ENCODE measurements around the gene COL23A1. TPM values are rescaled to one million over a fixed set of nuclear protein-coding genes. Genes with fewer than 3 reads are reported as not detected.
A peak's percentile ranks its signal among the peaks of the same experiment; 100 is the strongest.

COL23A1 gene
- total and polyA plus RNA-seq, 2 experiments from 2014 or later, result 1.1 to 5.1 TPM

DNA sequence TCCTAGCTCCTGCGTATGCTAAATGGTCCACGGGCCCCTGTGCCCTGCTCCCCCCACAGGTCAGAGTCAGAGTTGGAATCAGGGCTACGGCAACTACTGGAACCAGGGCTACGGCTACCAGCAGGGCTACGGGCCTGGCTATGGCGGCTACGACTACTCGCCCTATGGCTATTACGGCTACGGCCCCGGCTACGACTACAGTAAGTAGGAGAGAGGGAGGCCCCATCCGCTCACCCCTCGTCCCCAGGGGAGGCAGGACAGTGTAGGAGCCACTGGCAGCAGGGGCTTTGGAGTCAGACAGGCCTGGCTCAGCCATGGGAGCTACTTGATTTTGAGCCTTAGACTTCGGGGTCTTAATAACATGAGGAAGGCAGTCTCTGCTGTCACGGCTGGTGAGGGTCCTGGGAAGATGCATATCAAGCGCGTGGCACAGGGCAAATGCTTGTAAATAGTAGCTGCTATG is 380.1 kb downstream of the COL23A1 start:
- H3K9me2 ChIP-seq (replicated peaks; ENCODE audit: insufficient read depth), result no peaks in the 10 kb centered on the region
- peaks cover 39% of the 10 kb centered on the region for H3K79me2 ChIP-seq
- H2AFZ ChIP-seq, result no peak overlapping the region
- DNase-seq (ENCODE audit: low spot score), result no peak
- H3K27me3 ChIP-seq, result no peaks in the 10 kb centered on the region
- no peak overlapping the region for H3K4me3 ChIP-seq
- 94% methylated on average over 18 of the region's 18 CpGs for WGBS (ENCODE audit: low lambda C conversion rate, missing lambda C conversion rate)
- H3K9me3 ChIP-seq (ENCODE audit: low read depth), result no peaks in the 10 kb centered on the region
- H3K27ac ChIP-seq, result no peak overlapping the region
- peaks cover 44% of the 10 kb centered on the region for H3K4me1 ChIP-seq (ENCODE audit: insufficient read depth)
- TF ChIP-seq, protein P1, sequence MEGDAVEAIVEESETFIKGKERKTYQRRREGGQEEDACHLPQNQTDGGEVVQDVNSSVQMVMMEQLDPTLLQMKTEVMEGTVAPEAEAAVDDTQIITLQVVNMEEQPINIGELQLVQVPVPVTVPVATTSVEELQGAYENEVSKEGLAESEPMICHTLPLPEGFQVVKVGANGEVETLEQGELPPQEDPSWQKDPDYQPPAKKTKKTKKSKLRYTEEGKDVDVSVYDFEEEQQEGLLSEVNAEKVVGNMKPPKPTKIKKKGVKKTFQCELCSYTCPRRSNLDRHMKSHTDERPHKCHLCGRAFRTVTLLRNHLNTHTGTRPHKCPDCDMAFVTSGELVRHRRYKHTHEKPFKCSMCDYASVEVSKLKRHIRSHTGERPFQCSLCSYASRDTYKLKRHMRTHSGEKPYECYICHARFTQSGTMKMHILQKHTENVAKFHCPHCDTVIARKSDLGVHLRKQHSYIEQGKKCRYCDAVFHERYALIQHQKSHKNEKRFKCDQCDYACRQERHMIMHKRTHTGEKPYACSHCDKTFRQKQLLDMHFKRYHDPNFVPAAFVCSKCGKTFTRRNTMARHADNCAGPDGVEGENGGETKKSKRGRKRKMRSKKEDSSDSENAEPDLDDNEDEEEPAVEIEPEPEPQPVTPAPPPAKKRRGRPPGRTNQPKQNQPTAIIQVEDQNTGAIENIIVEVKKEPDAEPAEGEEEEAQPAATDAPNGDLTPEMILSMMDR (IDR thresholded peaks at IDR 0.05; ENCODE audit: poor library complexity), result no peak
- TF ChIP-seq EZH2 (IDR thresholded peaks at IDR 0.05; ENCODE audit: borderline replicate concordance) (no peak), EZH2phosphoT487 (IDR thresholded peaks at IDR 0.05; ENCODE audit: low read depth, severe bottlenecking, unreplicated experiment) (no peak)
- H4K20me1 ChIP-seq (ENCODE audit: insufficient read depth, poor library complexity, severe bottlenecking), result peaks cover 54% of the 10 kb centered on the region
- no peak overlapping the region for H3K4me2 ChIP-seq
- H3K36me3 ChIP-seq (replicated peaks; ENCODE audit: insufficient read depth, low read depth), result no peaks in the 10 kb centered on the region

DNA sequence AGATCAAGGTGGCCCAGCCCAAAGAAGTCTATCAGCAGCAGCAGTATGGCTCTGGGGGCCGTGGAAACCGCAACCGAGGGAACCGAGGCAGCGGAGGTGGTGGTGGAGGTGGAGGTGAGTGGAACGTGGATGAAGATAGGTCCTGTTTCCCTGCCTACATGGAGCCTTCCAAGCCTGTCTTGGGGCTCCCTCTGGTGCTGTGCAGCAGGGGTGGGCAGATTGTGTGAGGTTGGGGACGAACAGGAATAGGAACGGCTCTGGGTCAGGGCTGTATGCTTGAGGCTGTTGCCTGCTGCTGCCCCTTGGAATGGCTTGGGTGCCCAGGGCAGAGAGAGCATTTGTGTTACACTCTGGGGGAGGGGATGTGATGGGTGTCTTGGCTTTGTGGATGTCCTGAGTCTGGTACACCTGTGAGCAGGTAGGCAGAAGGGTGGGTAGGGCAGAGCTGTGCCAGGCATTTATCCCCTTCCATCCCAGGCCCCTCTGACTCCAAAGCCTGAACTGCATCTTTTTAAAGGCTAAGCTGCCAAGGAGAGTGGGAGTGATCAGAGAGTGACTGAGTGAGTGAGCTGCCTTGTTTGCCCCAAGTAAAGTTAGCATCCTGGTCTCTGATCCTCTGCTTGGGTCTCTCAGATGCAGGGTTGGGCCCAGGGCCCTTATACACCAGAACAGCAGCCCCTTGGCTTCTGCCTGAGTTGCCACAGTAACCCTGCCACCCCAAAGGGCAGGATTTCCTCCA is 380.7 kb downstream of the COL23A1 start:
- H3K9me2 ChIP-seq (replicated peaks; ENCODE audit: insufficient read depth), result no peaks in the 10 kb centered on the region
- TF ChIP-seq, protein P1 (IDR thresholded peaks at IDR 0.05; ENCODE audit: poor library complexity), result no peak
- TF ChIP-seq EZH2 (IDR thresholded peaks at IDR 0.05; ENCODE audit: borderline replicate concordance) (no peak), EZH2phosphoT487 (IDR thresholded peaks at IDR 0.05; ENCODE audit: low read depth, severe bottlenecking, unreplicated experiment) (no peak)
- no peaks in the 10 kb centered on the region for H3K36me3 ChIP-seq (replicated peaks; ENCODE audit: insufficient read depth, low read depth)
- H3K27ac ChIP-seq, result no peak overlapping the region
- peaks cover 54% of the 10 kb centered on the region for H4K20me1 ChIP-seq (ENCODE audit: insufficient read depth, poor library complexity, severe bottlenecking)
- no peaks in the 10 kb centered on the region for H3K27me3 ChIP-seq
- DNase-seq (ENCODE audit: low spot score), result no peak
- no peak overlapping the region for H3K4me2 ChIP-seq
- peaks cover 42% of the 10 kb centered on the region for H3K79me2 ChIP-seq
- H2AFZ ChIP-seq, result no peak overlapping the region
- peaks cover 43% of the 10 kb centered on the region for H3K4me1 ChIP-seq (ENCODE audit: insufficient read depth)
- WGBS (ENCODE audit: low lambda C conversion rate, missing lambda C conversion rate), result 90% methylated on average over 8 of the region's 8 CpGs
- H3K9me3 ChIP-seq (ENCODE audit: low read depth), result no peaks in the 10 kb centered on the region
- H3K4me3 ChIP-seq, result no peak overlapping the region

DNA sequence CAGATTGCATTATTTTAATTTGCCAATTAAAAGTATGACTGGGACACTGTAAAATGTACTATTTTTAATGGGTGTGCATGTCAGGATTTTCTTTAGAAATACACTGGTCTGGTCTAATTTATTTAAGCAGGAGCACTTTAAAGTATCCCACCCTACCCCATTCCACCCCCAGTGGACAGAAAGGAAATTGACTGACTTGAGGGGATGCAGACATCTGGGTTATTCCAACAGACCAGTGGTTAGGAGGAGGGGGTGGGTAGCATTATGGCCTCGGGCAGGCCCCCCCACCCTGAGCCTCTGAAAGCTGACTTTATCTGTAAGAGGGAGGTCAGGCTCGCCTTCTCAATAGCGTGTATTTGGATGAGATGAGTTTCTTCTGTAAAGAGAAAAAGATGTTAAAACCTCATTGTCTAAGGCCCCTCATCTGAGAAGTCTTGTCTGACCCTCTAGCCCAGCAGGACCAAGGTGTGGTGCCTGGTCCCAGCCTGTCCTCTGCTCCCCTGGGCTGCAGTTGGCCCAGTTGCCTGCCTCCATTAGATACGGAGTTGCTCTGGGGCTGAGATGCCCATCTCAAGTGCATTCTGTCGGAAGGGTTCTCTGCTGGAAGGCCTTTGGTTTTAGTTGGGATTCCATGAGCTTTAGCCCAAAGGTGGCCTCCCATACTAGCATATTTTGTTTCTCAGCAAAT is 381.5 kb downstream of the COL23A1 start:
- no peak overlapping the region for H3K27ac ChIP-seq
- no peaks in the 10 kb centered on the region for H3K36me3 ChIP-seq (replicated peaks; ENCODE audit: insufficient read depth, low read depth)
- peaks cover 42% of the 10 kb centered on the region for H3K79me2 ChIP-seq
- peaks cover 36% of the 10 kb centered on the region for H3K4me1 ChIP-seq (ENCODE audit: insufficient read depth)
- H3K4me3 ChIP-seq, result no peak overlapping the region
- H3K27me3 ChIP-seq, result no peaks in the 10 kb centered on the region
- WGBS (ENCODE audit: low lambda C conversion rate, missing lambda C conversion rate), result 84% methylated on average over 5 of the region's 5 CpGs
- peaks cover 54% of the 10 kb centered on the region for H4K20me1 ChIP-seq (ENCODE audit: insufficient read depth, poor library complexity, severe bottlenecking)
- DNase-seq (ENCODE audit: low spot score), result no peak
- H2AFZ ChIP-seq, result no peak overlapping the region
- TF ChIP-seq, protein P1 (IDR thresholded peaks at IDR 0.05; ENCODE audit: poor library complexity), result peak; percentile 5
- no peak for TF ChIP-seq EZH2phosphoT487 (IDR thresholded peaks at IDR 0.05; ENCODE audit: low read depth, severe bottlenecking, unreplicated experiment)
- no peaks in the 10 kb centered on the region for H3K9me3 ChIP-seq (ENCODE audit: low read depth)
- H3K9me2 ChIP-seq (replicated peaks; ENCODE audit: insufficient read depth), result no peaks in the 10 kb centered on the region
- no peak overlapping the region for H3K4me2 ChIP-seq

Measured in hepatocyte (in vitro differentiated cells).